GM18498 (cell line): Measurements from ENCODE around the gene PTGFRN.
"Not testable (repeated sequence)": the region's sequence is repeated elsewhere in the genome, so short reads cannot be mapped to it uniquely, and the experiment has no call there.

ENCODE experiments used
- ATAC-seq: cut with Tn5 transposase; IDR thresholded peaks from one replicate; pipeline ENCODE4 v1.9.1; 2021; ENCODE audit warnings: mild to moderate bottlenecking, moderate library complexity; ENCODE audit not compliant: unreplicated experiment

Gene PTGFRN

DNA sequence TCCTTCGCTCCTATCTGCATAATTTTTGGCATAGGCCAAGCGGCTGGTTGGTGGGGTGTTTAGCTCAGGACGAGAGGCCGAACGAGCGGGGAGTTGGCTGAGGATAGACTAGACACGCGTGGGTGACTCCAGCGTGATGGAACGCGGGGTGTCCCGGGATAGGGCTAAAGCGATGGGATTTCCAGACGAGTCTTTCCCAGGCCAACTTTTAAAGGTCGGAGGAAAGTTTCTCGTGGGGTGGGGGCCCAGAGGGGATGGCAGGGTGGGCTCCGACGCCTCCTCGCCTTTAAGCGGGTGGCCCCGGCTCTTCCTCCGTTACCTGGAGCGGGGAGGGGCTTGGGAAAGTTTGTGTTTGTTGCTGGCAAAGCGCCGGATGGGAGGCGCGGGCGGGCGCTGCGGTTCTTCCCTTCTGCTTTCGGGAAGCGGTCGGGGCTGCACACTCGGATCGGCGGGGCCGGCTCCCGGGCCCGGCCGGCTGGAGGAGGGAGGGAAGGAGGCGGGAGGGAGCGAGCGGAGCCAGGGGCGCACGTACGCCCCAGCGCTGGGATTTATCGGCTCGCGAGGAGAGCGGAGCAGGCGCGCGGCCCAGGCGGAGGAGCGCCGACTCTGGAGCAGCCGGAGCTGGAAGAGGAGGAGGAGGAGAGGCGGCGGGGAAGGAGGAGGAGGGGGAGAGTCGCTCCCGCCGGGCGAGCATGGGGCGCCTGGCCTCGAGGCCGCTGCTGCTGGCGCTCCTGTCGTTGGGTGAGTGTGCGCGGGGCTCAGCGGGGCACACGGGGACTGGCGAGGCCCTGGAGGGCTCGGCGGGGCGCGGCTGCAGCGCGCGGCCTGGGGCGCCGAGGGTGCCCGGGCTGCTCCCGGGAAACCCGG lies at the start of gene PTGFRN:
PTGFRN (plus strand) TSS at position 405 of the 867 bp plus-strand sequence; CDS start at position 693, 288 bp downstream.
- no peak for ATAC-seq

DNA sequence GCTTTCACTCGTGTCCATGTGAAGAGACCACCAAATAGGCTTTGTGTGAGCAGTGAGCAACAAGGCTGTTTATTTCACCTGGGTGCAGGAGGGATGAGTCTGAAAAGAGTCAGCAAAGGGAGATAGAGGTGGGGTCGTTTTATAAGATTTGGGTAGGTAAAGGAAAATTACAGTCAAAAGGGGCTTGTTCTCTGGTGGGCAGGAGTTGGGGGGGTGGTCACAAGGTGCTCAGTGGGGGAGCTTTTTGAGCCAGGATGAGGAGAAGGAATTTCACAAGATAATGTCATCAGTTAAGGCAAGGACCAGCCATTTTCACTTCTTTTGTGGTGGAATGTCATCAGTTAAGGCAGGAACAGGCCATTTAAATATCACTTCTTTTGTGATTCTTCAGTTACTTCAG lies 49.5 kb upstream of the PTGFRN start:
- not testable (repeated sequence) for ATAC-seq

DNA sequence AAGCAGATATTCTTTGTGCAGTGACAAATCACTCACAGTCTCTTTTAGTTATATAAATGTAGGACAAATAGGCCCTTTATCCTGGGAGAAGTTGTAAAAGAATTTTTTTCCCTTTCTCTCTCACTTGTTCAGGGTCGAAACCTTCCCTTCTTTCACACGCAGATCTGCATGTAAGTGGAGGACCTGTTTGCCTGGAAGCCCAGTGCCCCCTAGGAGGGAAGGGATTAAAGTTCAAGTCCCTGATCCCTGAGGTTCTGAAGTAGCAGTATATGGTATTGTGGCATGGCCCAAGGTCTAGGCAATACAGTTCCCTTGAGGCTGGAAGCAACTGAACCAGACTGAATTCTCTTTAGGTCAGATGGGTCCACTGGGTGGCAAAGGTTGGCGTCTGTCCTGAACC lies 48.6 kb upstream of the PTGFRN start:
- ATAC-seq, result no peak

DNA sequence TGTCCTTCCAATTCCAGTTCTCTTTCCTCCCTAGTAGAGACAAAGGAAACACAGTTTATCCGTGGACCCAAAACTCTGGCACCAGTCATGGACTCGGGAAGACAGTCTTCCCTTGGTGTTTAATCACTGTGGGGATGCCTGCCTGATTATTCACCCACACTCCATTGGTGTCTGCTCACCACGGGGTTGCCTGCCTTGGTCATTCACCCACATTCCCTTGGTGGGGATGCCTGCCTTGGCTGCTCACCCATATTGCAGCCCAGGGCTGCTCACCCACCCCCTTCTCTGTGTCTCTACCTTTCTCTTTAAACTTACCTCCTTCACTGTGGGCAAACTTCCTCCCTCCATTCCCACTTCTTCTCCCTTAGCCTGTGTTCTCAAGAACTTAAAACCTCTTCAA lies 46.7 kb upstream of the PTGFRN start:
- ATAC-seq, result not testable (repeated sequence)

DNA sequence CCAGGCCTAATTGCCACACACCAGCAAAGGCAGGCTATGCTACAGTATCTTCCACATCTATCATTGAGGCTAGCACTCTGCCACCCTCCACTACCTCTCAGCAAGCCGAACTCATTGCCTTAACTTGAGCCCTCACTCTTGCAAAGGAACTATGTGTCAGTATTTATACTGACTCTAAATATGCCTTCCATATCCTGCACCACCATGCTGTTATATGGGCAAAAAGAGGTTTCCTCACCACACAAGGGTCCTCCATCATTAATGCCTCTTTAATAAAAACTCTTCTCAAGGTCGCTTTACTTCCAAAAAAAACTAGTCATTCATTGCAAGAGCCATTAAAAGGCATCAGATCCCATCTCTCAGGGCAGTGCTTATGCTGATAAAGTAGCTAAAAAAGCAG lies 43.2 kb upstream of the PTGFRN start:
- ATAC-seq, result not testable (repeated sequence)

DNA sequence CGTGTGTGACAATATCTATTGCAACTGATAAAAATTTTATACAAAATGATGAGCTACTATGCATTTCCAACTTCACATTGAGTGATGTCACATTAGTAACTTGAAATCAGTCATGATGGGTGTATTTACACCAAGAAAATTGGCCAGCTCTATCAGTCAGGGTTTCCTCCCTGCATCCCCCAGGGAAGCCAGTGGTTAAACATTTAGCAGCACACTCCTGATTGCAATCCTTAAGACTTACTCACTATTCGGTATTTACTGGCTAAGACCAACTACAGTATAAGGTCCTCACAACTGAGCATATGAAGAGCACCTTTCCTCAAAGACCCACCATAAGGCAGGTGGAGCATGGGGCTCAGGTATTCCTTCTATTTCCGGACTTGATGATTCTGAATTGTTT lies 41.3 kb upstream of the PTGFRN start:
- no peak for ATAC-seq

DNA sequence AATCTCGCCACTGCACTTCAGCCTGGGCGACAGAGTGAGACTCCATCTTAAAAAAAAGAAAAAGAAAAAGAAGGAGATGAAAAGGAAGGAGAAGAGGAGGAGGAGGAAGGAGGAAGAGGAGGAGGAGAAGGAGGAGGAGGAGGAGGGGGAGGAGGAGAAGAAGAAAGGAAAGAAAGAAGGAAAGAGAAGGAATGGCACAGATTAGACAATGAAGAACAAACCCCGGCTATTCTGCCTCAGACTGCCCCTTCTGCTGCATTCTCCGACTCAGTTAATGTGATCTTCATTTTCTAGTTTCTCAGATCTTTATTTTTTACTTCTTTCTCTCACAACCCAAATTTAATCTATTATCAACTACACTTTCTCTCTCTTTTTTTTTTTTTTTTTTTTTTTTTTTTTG lies 40.1 kb upstream of the PTGFRN start:
- no peak for ATAC-seq

DNA sequence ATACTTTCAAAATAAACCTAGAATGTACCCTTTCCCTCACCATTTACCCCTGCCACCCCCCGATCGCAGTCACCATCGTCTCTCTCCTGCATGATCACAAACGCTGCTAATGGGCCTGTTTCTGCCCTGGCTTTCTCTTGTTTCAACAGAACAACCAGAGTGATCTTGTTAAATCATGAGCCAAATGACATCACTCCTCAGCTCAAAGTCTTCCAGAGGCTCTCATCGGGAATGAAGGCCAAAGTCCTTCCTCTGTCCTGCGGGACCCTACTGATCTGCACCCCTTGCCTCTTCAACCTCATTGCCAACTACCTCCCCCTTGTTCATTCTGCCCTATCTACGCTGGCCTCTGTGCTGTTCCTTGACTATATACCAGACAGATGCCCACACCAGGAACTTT lies 39.4 kb upstream of the PTGFRN start:
- ATAC-seq, result no peak

DNA sequence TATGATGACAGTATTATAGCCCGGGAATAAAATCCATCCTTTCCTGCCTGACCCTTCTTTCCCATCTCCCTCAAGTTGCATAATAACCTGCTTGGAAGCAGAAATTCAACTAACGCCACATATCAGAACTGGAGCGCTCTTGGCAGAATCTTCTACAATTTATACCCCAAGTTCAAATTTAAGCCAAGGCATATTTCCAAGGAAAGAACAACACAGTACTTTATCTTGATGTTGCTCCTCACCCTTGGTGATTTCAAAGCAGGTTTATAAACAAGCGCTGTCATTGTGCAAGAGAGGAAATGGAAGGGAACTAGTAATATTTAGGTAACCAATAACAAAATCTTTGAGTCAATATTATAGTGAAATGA lies 38.0 kb upstream of the PTGFRN start:
- no peak for ATAC-seq

DNA sequence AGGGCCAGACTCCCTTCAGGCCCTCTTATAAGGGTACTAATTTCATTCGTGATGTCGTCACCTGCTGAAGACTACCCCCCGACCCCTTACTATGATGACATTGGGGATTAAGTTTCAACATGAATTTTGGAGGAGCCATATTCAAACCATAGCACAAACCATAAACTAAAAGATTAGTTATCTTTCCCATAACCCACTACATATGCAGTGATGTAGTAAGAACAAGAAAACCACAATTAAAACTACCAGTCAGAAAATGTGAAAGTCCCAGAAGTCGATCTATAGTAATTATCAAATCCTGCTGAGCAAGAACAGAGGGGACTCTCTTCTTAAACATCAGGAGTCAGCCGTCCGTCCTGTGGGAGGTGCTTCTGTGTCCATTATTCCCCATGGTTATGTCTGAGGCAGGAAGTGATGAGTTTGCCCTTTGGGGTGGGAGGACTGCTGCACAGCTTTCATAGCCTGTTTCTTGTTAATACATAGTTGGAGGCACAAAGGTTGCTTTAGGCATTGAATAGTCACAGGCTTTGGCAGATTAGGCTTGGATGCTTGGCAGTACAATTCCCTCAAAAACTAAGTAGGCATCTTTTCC lies 35.9 kb upstream of the PTGFRN start:
- ATAC-seq, result no peak

DNA sequence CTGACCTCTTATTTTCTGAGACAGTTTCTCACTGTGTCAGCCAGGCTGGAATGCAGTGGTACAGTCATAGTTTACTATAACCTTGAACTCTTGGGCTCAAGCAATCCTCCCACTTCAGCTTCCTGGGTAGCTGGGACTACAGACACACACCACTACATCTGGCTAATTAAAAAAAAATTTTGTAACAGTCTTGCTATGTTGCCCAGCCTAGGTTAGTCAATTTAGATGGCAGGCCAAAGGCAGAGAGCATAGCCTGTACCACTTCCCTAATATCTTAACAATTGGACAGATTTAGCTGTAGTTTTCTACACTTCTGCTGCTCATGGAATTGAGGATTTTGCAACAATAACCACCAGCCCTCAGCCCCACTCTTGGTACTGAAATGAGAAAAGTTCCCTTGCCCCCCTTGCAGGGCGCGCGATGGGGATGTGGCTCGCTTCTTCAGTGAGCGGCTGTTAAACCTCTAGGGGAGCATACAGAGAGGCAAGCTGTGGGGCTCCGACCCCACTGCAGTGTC lies 34.9 kb upstream of the PTGFRN start:
- no peak for ATAC-seq

DNA sequence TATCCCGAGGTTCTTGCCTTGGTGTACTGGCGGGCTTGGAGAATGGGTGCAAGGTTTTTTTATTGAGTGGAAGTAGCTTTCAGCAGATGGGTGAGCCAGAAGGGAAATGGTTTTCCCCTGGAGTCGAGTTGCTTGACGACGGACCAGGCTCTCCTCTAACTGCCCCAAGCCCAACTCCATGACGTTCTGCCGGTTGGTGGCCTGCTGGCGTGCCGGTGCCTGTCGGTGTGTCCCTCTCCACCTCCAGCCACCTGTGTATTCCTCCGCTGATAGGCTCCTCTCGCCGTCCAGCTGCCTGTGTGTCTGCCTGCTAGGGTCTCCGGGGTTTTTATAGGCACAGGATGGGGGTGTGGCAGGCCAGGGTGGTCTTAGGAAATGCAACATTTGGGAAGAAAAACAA lies 34.3 kb upstream of the PTGFRN start:
- no peak for ATAC-seq

DNA sequence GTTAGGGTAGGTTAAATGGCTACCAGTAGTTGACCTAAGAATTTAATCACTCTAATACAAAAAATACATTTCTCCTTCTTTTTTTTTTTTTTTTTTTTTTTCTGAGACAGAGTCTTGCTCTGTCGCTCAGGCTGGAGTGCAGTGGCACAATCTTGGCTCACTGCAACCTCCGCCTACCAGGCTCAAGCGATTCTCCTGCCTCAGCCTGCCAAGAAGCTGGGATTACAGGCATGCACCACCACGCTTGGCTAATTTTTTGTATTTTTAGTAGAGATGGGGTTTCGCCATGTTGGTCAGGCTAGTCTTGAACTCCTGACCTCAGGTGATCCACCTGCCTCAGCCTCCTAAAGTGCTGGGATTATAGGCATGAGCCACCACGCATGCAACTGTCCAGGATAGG lies 33.8 kb upstream of the PTGFRN start:
- not testable (repeated sequence) for ATAC-seq

DNA sequence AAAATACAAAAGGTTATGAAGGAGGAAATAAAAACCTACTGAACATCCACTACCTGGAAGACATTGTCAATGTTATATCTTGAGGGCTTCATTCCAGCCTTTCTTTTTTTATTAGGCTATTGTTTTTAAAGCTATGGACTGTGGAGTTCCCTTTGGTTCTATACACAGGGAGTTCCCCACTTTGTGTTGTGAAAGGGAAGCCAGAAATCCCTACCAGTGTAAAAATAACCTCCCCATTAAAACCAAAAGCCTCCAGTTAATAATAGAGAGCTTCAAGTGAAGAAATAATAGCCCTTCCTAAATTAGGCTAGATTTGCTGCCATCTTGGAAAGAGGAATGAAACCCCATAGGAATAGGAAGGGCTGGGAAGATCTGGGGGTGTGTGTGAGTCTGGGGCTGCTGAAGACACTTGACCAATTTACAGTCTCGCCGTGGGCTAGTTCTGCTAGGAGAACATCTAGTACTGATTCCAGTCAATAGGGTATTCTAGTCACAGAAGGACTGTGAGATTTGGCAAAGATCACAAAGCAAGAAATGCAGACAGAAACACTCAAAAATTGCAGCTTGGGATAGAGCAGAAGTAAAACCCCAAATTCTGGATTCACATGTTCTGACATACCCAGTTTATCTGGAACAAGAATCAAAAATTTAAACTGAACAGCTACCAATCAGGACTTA lies 32.4 kb upstream of the PTGFRN start:
- ATAC-seq, result no peak

DNA sequence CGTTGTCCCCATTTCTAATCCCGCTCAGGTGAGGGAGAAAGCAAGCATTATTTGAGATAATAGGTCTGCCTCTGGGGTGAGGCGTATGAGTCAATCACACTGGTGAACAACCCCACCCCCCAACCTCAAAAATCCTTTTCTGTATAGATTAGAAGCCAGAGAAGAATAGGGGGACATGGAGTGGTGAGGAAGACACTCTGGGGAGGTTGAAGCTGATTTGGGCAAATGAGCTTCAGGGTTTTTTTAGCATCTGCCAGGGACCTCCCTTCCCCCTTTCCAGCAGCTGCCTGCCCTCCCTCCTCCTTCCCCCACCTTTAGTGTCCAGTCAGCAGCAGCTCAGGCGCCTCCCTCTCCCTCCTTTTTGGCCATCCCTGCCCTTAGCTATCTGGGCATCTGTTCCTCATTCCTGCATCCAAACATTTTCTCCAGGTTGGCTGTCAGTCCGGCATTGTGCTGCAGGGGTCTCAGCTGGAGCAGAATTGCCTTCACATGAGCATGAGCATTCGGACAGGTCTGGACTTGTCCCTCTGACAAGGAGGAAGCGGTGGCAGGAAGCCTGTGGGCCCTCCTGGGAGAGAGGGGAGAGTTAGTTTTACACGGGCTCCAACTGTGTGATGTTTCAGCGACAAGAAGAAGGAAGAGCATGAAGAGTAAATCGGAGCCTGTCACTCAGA lies 30.8 kb upstream of the PTGFRN start:
- ATAC-seq, result peak; percentile 63

DNA sequence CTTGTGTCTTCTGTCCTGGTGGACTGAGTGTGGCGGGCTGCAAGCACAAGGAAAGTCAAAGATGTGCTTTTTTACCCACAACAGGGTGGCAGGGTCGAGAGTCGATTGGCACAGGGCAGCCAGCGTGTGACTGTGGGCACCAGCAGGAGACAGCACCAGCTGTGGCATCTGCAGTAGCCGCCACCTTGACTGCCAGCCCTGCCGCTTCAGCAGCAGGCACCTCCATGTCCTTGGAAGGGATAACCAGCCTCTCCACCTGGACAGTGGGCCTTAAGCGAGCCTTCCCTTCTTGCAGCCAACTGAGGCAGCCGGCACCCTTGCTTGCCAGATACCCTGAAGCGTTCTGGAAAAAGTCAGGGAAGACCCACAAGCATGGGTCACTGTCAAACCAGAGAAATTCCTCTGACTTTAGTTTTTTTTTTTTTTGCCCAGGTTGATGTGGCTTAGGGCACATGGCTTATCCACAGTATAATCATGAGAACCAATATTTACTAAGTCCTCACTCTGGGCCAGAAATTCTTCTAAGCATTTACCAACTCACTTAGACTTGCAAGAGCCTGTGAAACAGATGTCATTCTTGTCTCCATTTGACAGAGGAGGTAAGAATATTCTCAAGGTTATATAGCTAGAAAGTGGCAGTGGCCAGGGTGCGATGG lies 30.1 kb upstream of the PTGFRN start:
- ATAC-seq, result peak; percentile 26

DNA sequence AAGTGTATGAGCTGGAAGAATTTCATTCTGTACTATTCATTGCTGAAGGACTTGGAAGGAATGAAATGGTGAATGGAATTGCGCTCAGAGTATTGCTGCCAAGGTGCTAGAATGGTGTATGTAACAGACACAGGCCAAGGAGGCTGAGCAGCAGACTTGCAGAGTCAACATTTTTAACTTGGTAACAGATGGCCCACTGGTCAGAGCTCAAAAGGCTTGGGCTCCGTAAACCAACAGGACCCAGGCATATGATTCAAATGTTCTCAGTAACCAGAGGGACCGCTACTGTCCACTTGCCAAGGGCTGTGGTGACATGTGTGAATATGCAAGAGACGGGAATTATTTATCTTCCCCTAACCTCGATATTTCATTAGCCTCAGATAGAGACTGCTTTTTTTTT lies 28.8 kb upstream of the PTGFRN start:
- ATAC-seq, result no peak

DNA sequence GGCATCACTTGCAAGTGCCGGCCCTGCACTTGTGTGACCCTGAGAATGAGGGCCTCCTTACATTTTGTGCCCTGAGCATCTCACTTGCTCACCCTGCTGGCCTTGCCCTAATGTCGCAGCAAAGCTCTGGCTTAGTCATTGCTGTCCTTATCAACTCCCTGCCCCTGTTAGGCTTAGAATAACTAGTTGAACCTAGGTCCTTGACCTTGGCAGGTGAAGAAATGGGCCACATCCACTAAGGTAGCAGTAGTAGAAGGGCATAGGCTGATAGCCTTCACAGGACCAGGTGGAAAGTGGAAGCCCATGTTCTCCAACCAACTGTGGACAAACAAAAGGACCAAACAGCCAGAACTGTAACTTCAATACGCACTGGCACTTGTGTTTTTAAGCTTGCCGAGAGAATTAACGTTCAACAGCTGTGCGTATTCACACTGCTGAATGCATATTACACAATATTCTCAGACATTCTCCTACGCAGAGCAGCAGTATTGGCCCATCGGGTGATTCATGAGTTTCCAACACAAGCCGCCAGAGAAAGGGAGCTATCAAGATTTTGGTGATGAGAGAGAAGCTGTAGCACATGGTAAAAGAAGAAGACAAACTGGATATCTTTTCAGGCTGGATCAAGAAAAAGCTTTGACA lies 27.7 kb upstream of the PTGFRN start:
- peak; percentile 43 for ATAC-seq

DNA sequence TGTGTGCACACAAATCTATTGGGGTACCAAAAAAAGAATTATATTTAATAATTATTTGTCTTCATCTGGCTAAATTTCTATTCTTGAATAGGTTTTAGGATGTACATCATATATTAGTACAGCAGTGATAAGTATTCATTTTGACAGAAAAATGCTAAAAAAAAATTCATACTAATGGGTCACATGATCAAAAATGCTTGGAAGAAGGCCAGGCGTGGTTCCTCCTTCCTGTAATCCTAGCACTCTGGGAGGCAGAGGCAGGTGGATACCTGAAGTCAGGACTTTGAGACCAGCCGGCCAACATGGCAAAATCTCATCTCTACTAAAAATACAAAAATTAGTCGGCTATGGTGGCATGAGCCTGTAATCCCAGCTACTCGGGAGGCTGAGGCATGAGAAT lies 26.9 kb upstream of the PTGFRN start:
- no peak for ATAC-seq

DNA sequence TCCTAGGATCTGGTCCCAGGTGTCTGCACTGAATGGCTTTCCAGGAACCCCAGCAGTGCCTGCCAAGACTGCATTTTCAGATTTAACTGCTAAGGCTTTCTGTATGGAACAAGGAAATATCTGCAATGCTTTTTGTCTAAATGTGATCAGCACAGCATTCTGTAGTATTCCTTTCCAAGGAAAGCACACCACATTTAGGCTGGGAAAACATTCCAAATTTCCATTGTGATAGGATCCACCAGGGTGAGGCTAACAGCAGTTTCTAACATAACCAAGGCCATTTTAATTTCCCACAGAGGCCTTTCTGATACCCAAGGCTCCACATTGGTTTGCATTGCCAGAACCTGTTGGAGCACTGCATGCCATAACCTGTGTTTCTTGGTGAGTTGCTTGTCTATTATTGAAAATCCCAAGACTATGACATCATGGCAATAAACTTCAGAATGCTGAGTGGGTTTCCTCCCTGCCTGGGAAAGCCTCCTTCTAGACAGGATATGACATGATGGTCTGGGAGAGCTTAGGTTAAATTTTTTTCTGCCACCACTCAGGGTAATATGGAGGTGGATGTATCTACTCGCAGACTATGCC lies 23.3 kb upstream of the PTGFRN start:
- no peak for ATAC-seq
